Neural progenitor cell (in vitro differentiated cells): ENCODE results near the gene PEAK3. TPM values are rescaled to one million over a fixed set of nuclear protein-coding genes. Genes with fewer than 3 reads are reported as not detected.

Experiments
- DNase-seq: peaks from one replicate; pipeline ENCODE4 v3.0.0-alpha.2; 2016; ENCODE audit warnings: low spot score
- H2AFZ ChIP-seq: fragments of 200-600 bp; sonication (generic); replicated peaks from 2 replicates; pipeline ENCODE4 v1.6.1; 2016; ENCODE audit warnings: antibody characterized with exemption
- H3F3A ChIP-seq: fragments of 200-600 bp; sonication (generic); 2 replicates; pipeline ENCODE4 v1.6.1; 2016; ENCODE audit warnings: antibody characterized with exemption, low read depth
- H3K27ac ChIP-seq: fragments of 200-600 bp; sonication (generic); 2 replicates; pipeline ENCODE4 v1.5.1; 2016; ENCODE audit warnings: mild to moderate bottlenecking
- H3K27me3 ChIP-seq: fragments of 200-600 bp; sonication (generic); 2 replicates; pipeline ENCODE4 v1.6.1; 2016; ENCODE audit warnings: mild to moderate bottlenecking, moderate library complexity
- H3K36me3 ChIP-seq: fragments of 200-600 bp; sonication (generic); 2 replicates; pipeline ENCODE4 v1.5.1; 2016
- H3K4me1 ChIP-seq: fragments of 200-600 bp; sonication (generic); 2 replicates; pipeline ENCODE4 v1.6.1; 2016; ENCODE audit warnings: mixed run types
- H3K4me2 ChIP-seq: fragments of 200-600 bp; sonication (generic); 2 replicates; pipeline ENCODE4 v1.6.1; 2016
- H3K4me3 ChIP-seq: fragments of 200-600 bp; sonication (generic); 2 replicates; pipeline ENCODE4 v1.5.1; 2016
- H3K79me2 ChIP-seq: fragments of 200-600 bp; sonication (generic); 2 replicates; pipeline ENCODE4 v1.6.1; 2016; ENCODE audit warnings: low read depth
- H3K9ac ChIP-seq: fragments of 200-600 bp; sonication (generic); 2 replicates; pipeline ENCODE4 v1.6.1; 2016
- H3K9me3 ChIP-seq: fragments of 200-600 bp; sonication (generic); 2 replicates; pipeline ENCODE4 v1.5.1; 2016; ENCODE audit warnings: low read depth
- H4K20me1 ChIP-seq: fragments of 200-600 bp; sonication (generic); 2 replicates; pipeline ENCODE4 v1.6.1; 2016; ENCODE audit warnings: low read depth
- H3K27ac Mint-ChIP-seq: 3 replicates; pipeline ENCODE4 v1.8.0; 2021; ENCODE audit warnings: mixed read lengths
- H3K27me3 Mint-ChIP-seq: 2 replicates; pipeline ENCODE4 v1.8.0; 2022; ENCODE audit warnings: low read depth, mild to moderate bottlenecking, inconsistent platforms, moderate library complexity, mixed read lengths; ENCODE audit not compliant: insufficient read depth
- H3K36me3 Mint-ChIP-seq: 3 replicates; pipeline ENCODE4 v1.8.0; 2021; ENCODE audit warnings: mixed read lengths
- H3K4me1 Mint-ChIP-seq: 3 replicates; pipeline ENCODE4 v1.8.0; 2021; ENCODE audit warnings: mixed read lengths
- H3K4me3 Mint-ChIP-seq: 3 replicates; pipeline ENCODE4 v1.8.0; 2021; ENCODE audit warnings: mild to moderate bottlenecking, moderate library complexity, mixed read lengths
- H3K9me3 Mint-ChIP-seq: 3 replicates; pipeline ENCODE4 v1.8.0; 2020; ENCODE audit warnings: mixed read lengths
- CTCF ChIP-seq: fragments of 200-600 bp; sonication (generic); IDR thresholded peaks from 2 replicates; pipeline ENCODE4 v1.5.1; 2017; ENCODE audit warnings: antibody characterized with exemption, mild to moderate bottlenecking
- EZH2 ChIP-seq: fragments of 200-600 bp; sonication (generic); IDR thresholded peaks from 2 replicates; pipeline ENCODE4 v1.6.1; 2017; ENCODE audit warnings: antibody characterized with exemption, mild to moderate bottlenecking, moderate library complexity
- EZH2phosphoT487 ChIP-seq: fragments of 200-600 bp; sonication (generic); IDR thresholded peaks from 2 replicates; pipeline ENCODE4 v1.6.1; 2017; ENCODE audit warnings: antibody characterized with exemption
- total RNA-seq: library from RNA; depleted of rRNA; stranded (reverse); fragments of >200 nt; gene quantifications from 2 replicates; pipeline ENCODE4 v1.2.3, GENCODE V29; 2015; ENCODE audit warnings: low replicate concordance

The PEAK3 gene
- total RNA-seq, 1 donor from 2014 or later, result not detected

- Histone ChIP-seq H3K36me3 (no peaks in the 10 kb centered on the region), H3K9ac (peak overlapping the region; percentile 86), H3K27me3 (no peaks in the 10 kb centered on the region), H3K4me3 (peak overlapping the region; percentile 72), H3K4me2 (peak overlapping the region; percentile 97), H3K79me2 (peaks cover 61% of the 10 kb centered on the region), H3K4me1 (peaks cover 39% of the 10 kb centered on the region), H3K27ac (no peak overlapping the region), H3F3A (peaks cover 42% of the 10 kb centered on the region), H2AFZ (no peak overlapping the region), H4K20me1 (peaks cover 63% of the 10 kb centered on the region), H3K9me3 (no peaks in the 10 kb centered on the region)
- H3K4me3 Mint-ChIP-seq, result peak overlapping the region; percentile 99
- no peaks in the 10 kb centered on the region for H3K9me3 Mint-ChIP-seq
- peaks cover 13% of the 10 kb centered on the region for H3K36me3 Mint-ChIP-seq
- DNase-seq, result peak; percentile 37
- no peak for TF ChIP-seq EZH2
- TF ChIP-seq EZH2phosphoT487, result no peak
- peaks cover 44% of the 10 kb centered on the region for H3K4me1 Mint-ChIP-seq
- H3K27ac Mint-ChIP-seq, result peak overlapping the region; percentile 88
- peaks cover 11% of the 10 kb centered on the region for H3K27me3 Mint-ChIP-seq
Measured at GRCh38 chr19:2235381-2236063, 46.5 kb downstream of the PEAK3 start.

- no peak overlapping the region for H3K27ac ChIP-seq
- Mint-ChIP-seq H3K9me3 (no peaks in the 10 kb centered on the region), H3K36me3 (peaks cover 16% of the 10 kb centered on the region), H3K4me1 (peaks cover 40% of the 10 kb centered on the region), H3K4me3 (peak overlapping the region; percentile 99), H3K27ac (peak overlapping the region; percentile 88), H3K27me3 (peaks cover 11% of the 10 kb centered on the region)
- no peak overlapping the region for H2AFZ ChIP-seq
- H3K36me3 ChIP-seq, result no peaks in the 10 kb centered on the region
- H3F3A ChIP-seq, result peaks cover 42% of the 10 kb centered on the region
- peaks cover 34% of the 10 kb centered on the region for H3K4me1 ChIP-seq
- H3K4me2 ChIP-seq, result peak overlapping the region; percentile 97
- no peaks in the 10 kb centered on the region for H3K9me3 ChIP-seq
- H3K9ac ChIP-seq, result peak overlapping the region; percentile 86
- no peaks in the 10 kb centered on the region for H3K27me3 ChIP-seq
- peak overlapping the region; percentile 72 for H3K4me3 ChIP-seq
- H3K79me2 ChIP-seq, result peaks cover 56% of the 10 kb centered on the region
- no peak for TF ChIP-seq CTCF
- no peak for TF ChIP-seq EZH2
- TF ChIP-seq EZH2phosphoT487, result no peak
- DNase-seq, result no peak
- H4K20me1 ChIP-seq, result peaks cover 58% of the 10 kb centered on the region
Measured at GRCh38 chr19:2234996-2235380, 47.0 kb downstream of the PEAK3 start.

GRCh38 chr19:2233601-2234280 is 48.2 kb downstream of the PEAK3 start:
- H2AFZ ChIP-seq, result no peak overlapping the region
- Mint-ChIP-seq H3K4me3 (peak overlapping the region; percentile 99), H3K4me1 (peaks cover 30% of the 10 kb centered on the region), H3K27me3 (peaks cover 11% of the 10 kb centered on the region), H3K27ac (peak overlapping the region; percentile 69), H3K36me3 (peaks cover 18% of the 10 kb centered on the region), H3K9me3 (no peaks in the 10 kb centered on the region)
- no peak overlapping the region for H3K4me3 ChIP-seq
- no peaks in the 10 kb centered on the region for H3K9me3 ChIP-seq
- no peaks in the 10 kb centered on the region for H3K27me3 ChIP-seq
- no peak overlapping the region for H3K4me2 ChIP-seq
- H3F3A ChIP-seq, result peaks cover 32% of the 10 kb centered on the region
- H3K9ac ChIP-seq, result no peak overlapping the region
- no peaks in the 10 kb centered on the region for H3K36me3 ChIP-seq
- no peak overlapping the region for H3K27ac ChIP-seq
- TF ChIP-seq EZH2 (no peak), CTCF (no peak), EZH2phosphoT487 (no peak)
- peaks cover 45% of the 10 kb centered on the region for H4K20me1 ChIP-seq
- peaks cover 21% of the 10 kb centered on the region for H3K4me1 ChIP-seq
- H3K79me2 ChIP-seq, result peaks cover 43% of the 10 kb centered on the region
- DNase-seq, result no peak
